ENCODE measurements around the gene LEMD3.

Gene LEMD3

DNA sequence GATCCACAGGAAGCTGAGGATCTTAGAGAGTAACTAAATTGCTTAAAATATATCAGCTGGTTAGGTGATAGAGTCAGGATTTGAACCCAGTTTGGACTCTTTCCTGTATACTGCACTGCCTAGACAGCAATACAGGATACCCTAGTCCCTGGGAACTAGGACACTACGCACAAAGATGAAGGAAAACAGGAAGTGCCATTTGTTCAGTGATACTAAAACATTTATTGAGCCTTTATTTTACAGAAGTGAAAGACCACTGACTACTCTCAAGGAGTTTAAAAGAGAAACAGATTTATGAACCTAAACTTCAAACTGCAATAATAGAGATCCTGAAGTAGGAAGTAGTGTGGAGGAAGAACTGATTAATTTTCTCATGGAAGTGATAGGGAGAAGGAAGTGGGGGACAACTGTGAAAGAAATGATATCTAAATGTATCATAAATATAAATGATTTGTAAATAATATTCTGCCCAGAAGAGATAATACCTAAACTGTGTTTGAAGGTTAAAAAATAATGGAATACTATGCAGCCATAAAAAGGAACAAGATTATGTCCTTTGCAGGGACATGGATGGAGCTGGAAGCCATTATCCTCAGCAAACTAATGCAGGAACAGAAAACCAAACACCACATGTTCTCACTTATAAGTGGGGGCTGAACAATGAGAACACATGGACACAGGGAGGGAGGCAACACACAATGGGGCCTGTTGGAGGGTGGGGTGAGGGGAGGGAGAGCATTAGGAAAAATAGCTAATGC is 127.3 kb downstream of the LEMD3 start:
- in situ Hi-C loops (cut with HindIII; ENCODE audit: low sequenced_read_pairs): no loop called here
- TF ChIP-seq, protein P1, sequence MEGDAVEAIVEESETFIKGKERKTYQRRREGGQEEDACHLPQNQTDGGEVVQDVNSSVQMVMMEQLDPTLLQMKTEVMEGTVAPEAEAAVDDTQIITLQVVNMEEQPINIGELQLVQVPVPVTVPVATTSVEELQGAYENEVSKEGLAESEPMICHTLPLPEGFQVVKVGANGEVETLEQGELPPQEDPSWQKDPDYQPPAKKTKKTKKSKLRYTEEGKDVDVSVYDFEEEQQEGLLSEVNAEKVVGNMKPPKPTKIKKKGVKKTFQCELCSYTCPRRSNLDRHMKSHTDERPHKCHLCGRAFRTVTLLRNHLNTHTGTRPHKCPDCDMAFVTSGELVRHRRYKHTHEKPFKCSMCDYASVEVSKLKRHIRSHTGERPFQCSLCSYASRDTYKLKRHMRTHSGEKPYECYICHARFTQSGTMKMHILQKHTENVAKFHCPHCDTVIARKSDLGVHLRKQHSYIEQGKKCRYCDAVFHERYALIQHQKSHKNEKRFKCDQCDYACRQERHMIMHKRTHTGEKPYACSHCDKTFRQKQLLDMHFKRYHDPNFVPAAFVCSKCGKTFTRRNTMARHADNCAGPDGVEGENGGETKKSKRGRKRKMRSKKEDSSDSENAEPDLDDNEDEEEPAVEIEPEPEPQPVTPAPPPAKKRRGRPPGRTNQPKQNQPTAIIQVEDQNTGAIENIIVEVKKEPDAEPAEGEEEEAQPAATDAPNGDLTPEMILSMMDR (IDR thresholded peaks at IDR 0.05; ENCODE audit: low read depth, low read length): no peak
- H3K4me3 ChIP-seq (ENCODE audit: low read depth, low read length): no peak overlapping the region
- DNase-seq (ENCODE audit: low read depth, low spot score): no peak

All from astrocyte of the spinal cord (primary cell).